ENCODE results near the gene EPAS1.

DNA sequence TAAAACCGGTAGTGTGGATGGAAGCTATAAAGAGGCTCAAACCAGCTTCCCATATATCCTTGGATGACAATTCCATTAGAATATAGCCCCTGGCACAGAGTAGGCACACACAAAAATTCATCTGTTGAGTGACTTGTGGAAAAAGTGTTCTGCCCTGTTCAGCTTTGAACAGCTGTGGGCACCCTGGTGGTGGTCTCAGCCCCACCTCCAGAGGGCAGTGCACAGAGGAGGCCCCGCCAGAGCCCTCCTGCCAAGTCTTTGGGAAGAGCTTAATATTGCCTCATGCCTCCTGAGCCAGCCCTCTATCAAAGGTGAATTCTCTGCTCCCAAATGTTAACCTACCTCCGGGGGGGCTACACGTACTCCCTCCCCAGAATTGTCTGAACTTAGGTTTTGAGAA lies 30.4 kb downstream of the EPAS1 start:
- TF ChIP-seq YY1 (IDR thresholded peaks at IDR 0.05; ENCODE audit: insufficient read depth, insufficient replicate concordance, low read depth, low read length) (no peak), FOXP1 (IDR thresholded peaks at IDR 0.05) (no peak), FOXP1 (CRISPR knock-in tag; IDR thresholded peaks at IDR 0.05) (no peak), KDM5B (CRISPR knock-in tag; IDR thresholded peaks at IDR 0.05; ENCODE audit: borderline replicate concordance) (no peak), PCBP1 (IDR thresholded peaks at IDR 0.05; ENCODE audit: borderline replicate concordance, low read depth, low read length) (no peak), MXD4 (CRISPR knock-in tag; IDR thresholded peaks at IDR 0.05) (no peak), ATF1 (CRISPR knock-in tag; IDR thresholded peaks at IDR 0.05) (no peak), POLR2AphosphoS5 (IDR thresholded peaks at IDR 0.05; ENCODE audit: low read depth, low read length) (no peak), POLR2A (IDR thresholded peaks at IDR 0.05; ENCODE audit: insufficient read depth in 1 of 2, low read depth in 2 of 2, low read length in 2 of 2) (no peak), RBM39 (IDR thresholded peaks at IDR 0.05; ENCODE audit: low read depth, low read length, poor library complexity, severe bottlenecking) (no peak)
- TF ChIP-seq, protein P1, sequence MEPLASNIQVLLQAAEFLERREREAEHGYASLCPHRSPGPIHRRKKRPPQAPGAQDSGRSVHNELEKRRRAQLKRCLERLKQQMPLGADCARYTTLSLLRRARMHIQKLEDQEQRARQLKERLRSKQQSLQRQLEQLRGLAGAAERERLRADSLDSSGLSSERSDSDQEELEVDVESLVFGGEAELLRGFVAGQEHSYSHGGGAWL (CRISPR knock-in tag; IDR thresholded peaks at IDR 0.05): no peak
- TF ChIP-seq, protein P2, sequence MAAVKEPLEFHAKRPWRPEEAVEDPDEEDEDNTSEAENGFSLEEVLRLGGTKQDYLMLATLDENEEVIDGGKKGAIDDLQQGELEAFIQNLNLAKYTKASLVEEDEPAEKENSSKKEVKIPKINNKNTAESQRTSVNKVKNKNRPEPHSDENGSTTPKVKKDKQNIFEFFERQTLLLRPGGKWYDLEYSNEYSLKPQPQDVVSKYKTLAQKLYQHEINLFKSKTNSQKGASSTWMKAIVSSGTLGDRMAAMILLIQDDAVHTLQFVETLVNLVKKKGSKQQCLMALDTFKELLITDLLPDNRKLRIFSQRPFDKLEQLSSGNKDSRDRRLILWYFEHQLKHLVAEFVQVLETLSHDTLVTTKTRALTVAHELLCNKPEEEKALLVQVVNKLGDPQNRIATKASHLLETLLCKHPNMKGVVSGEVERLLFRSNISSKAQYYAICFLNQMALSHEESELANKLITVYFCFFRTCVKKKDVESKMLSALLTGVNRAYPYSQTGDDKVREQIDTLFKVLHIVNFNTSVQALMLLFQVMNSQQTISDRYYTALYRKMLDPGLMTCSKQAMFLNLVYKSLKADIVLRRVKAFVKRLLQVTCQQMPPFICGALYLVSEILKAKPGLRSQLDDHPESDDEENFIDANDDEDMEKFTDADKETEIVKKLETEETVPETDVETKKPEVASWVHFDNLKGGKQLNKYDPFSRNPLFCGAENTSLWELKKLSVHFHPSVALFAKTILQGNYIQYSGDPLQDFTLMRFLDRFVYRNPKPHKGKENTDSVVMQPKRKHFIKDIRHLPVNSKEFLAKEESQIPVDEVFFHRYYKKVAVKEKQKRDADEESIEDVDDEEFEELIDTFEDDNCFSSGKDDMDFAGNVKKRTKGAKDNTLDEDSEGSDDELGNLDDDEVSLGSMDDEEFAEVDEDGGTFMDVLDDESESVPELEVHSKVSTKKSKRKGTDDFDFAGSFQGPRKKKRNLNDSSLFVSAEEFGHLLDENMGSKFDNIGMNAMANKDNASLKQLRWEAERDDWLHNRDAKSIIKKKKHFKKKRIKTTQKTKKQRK (IDR thresholded peaks at IDR 0.05; ENCODE audit: low read length): no peak
